ENCODE results near the gene TMEM219.
A peak's percentile ranks its signal among the peaks of the same experiment; 100 is the strongest.

TMEM219 gene

DNA sequence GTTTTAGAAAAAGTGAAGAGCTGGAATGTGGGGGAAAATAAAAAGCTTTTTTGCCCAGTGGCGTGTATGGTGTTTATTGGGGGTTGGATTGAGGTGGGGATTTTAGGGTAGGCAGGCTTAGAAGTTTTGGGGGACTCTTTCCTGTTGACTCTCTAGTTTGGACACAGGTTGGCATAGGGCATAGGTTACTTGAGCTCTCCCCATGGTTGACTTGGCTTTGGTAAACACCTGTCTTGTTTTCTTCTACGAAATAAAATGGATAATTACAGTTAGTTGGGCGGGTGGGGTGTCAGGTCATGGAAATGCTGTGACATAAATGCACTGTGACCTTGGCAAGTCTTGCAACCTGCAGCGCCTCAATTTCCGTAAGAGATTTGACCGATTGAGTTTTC is 11.1 kb downstream of the TMEM219 start:
- Histone ChIP-seq H3K4me1 (ENCODE audit: control insufficient read depth, insufficient read depth, low read length) (0 out of 2 replicates have a peak, but pooled peaks cover 4% of the 10 kb centered on the region), H3K27me3 (ENCODE audit: control insufficient read depth, insufficient read depth, low read length) (no peaks in the 10 kb centered on the region; the same call in 1 of the 2 replicates), H3K9me3 (ENCODE audit: control insufficient read depth, insufficient read depth, low read length) (no peaks in the 10 kb centered on the region), H3K27ac (ENCODE audit: low read length) (no peak overlapping the region), H3K36me3 (ENCODE audit: control insufficient read depth, insufficient read depth, low read length) (peaks cover 5% of the 10 kb centered on the region; the same call in 1 of the 2 replicates), H3K4me3 (ENCODE audit: low read length) (no peak overlapping the region)
- whole genome bisulfite sequencing (ENCODE audit: insufficient coverage, insufficient read length) = no CpG with 5 or more reads among the region's 6 CpGs
- DNase-seq (ENCODE audit: low read depth, low spot score) = no peak

DNA sequence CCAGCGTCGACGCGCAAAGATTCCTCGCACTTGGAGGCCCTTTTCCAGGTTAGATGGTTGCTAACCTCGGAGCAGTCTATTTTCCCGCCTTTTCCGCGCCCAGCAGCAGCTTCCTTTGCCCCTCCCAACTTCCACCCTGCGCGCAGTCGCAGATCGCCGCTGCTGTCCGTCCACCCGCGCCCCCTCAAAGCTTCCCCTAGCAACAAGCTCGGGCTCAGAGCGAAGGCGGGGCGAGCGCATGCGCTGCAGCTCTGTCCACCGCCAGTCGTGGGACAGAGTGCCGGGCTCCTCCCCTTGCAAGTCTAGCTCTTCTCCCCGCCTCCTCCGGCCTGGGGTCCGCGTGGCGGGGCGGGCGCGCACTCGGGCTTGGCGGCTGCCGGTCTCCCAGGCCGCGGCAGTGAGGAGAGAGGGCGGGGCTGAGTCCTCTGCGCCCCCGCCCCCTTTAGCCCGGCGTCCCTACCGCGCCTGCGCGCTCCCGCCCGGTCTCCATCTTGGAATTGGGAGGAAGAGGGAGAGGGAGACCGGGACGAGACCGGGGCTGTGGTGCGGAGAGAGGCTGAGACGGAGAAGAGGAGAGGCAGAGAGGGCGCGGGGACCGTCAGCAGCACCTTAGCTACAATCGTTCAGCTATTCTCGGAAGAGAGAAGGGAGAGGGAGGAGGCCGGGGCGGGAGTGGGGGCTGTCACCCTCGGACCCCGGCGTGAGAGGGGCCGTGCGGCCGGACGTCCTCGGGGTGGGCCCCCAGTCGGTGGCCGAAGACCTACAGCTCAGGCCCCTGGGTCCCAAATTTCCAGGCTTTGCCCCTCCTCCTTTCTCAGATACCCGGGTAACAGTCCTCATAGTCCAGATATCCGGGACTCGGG is 11.7 kb downstream of the TMEM219 start, which contains the start of gene TAOK2:
Gene TAOK2 (plus strand): TSS at position 485 of the 863 bp plus-strand sequence. CDS start 3,905 bp downstream, outside the sequence.
- Histone ChIP-seq H3K27me3 (ENCODE audit: control insufficient read depth, insufficient read depth, low read length) (no peaks in the 10 kb centered on the region; the same call in 1 of the 2 replicates), H3K36me3 (ENCODE audit: control insufficient read depth, insufficient read depth, low read length) (peaks cover 8% of the 10 kb centered on the region; the same call in 1 of the 2 replicates), H3K4me3 (ENCODE audit: low read length) (peak within 1 kb of the TSS; percentile 78), H3K9me3 (ENCODE audit: control insufficient read depth, insufficient read depth, low read length) (no peaks in the 10 kb centered on the region), H3K27ac (ENCODE audit: low read length) (no peak within 1 kb of the TSS), H3K4me1 (ENCODE audit: control insufficient read depth, insufficient read depth, low read length) (0 out of 2 replicates have a peak, but pooled peaks cover 4% of the 10 kb centered on the region)
- DNase-seq (ENCODE audit: low read depth, low spot score) = peak; percentile 99
- WGBS (ENCODE audit: insufficient coverage, insufficient read length) = no CpG with 5 or more reads among the region's 75 CpGs

DNA sequence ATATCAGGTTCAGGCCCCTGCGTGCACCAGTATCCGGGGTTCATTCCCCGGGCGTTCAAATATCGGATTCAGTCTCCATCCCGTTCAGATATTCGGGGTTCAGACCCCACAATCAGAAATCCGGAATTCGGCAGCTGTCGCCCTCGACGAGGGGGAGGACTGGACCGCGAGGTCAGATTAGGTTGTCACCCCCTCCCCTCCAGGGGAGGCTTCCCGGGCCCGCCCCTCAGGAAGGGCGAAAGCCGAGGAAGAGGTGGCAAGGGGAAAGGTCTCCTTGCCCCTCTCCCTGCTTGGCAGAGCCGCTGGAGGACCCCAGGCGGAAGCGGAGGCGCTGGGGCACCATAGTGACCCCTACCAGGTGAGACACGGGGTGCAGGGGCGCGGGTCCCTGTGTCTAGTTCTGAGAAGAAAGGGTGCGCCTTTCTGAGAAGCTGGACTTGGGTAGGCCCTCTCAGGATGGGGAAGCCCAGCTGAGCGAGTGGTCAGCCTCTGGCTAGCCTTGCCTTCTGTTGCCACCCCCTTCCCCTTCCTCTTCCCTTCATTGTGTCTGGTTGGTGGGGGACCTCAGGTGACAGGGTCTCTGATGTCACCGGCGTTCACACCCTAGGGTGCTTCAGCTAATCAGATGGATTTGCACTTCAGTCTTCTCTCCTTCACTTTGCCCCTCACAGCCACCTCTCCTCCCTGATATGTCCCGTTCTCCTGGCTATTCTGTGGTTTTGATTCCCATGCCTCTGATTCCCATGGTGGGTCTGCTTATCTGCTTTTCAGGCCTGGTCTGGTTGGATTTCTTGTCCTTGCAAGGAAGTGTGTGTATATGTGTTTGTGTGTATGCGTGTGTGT is 12.6 kb downstream of the TMEM219 start:
- H3K4me3 ChIP-seq (ENCODE audit: low read length) = peak overlapping the region; percentile 78; the same call in 1 of the 2 replicates
- no peaks in the 10 kb centered on the region for H3K9me3 ChIP-seq (ENCODE audit: control insufficient read depth, insufficient read depth, low read length)
- no peaks in the 10 kb centered on the region; the same call in 1 of the 2 replicates for H3K27me3 ChIP-seq (ENCODE audit: control insufficient read depth, insufficient read depth, low read length)
- H3K27ac ChIP-seq (ENCODE audit: low read length) = no peak overlapping the region
- no peak for DNase-seq (ENCODE audit: low read depth, low spot score)
- peaks cover 14% of the 10 kb centered on the region; the same call in 1 of the 2 replicates for H3K36me3 ChIP-seq (ENCODE audit: control insufficient read depth, insufficient read depth, low read length)
- 0 out of 2 replicates have a peak, but pooled peaks cover 4% of the 10 kb centered on the region for H3K4me1 ChIP-seq (ENCODE audit: control insufficient read depth, insufficient read depth, low read length)
- WGBS (ENCODE audit: insufficient coverage, insufficient read length) = no CpG with 5 or more reads among the region's 31 CpGs

DNA sequence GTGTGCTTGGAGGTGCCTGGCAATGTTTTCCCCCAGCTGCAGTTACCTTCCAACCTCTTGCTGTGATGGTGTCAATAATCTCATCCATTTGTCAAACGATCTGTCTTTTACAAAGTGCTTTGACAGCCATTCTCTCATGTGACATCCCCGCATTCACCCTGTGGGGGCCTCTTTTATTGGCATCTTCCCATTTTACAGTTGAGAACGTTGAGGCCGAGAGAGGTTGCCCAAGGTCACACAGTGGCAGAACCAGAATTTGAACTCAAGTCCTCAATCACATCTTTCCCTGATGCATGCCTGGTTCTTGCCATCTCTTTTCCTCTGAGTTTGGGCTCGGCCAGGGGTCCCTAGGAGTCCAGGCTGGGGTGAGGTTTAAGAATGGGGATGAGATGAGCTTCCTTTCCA is 13.3 kb downstream of the TMEM219 start:
- Histone ChIP-seq H3K27me3 (ENCODE audit: control insufficient read depth, insufficient read depth, low read length) (no peaks in the 10 kb centered on the region; the same call in 1 of the 2 replicates), H3K36me3 (ENCODE audit: control insufficient read depth, insufficient read depth, low read length) (peaks cover 14% of the 10 kb centered on the region; the same call in 1 of the 2 replicates), H3K27ac (ENCODE audit: low read length) (no peak overlapping the region), H3K4me1 (ENCODE audit: control insufficient read depth, insufficient read depth, low read length) (0 out of 2 replicates have a peak, but pooled peaks cover 4% of the 10 kb centered on the region), H3K4me3 (ENCODE audit: low read length) (no peak overlapping the region; the same call in 1 of the 2 replicates), H3K9me3 (ENCODE audit: control insufficient read depth, insufficient read depth, low read length) (no peaks in the 10 kb centered on the region)
- DNase-seq (ENCODE audit: low read depth, low spot score) = no peak
- no CpG with 5 or more reads among the region's 5 CpGs for WGBS (ENCODE audit: insufficient coverage, insufficient read length)

DNA sequence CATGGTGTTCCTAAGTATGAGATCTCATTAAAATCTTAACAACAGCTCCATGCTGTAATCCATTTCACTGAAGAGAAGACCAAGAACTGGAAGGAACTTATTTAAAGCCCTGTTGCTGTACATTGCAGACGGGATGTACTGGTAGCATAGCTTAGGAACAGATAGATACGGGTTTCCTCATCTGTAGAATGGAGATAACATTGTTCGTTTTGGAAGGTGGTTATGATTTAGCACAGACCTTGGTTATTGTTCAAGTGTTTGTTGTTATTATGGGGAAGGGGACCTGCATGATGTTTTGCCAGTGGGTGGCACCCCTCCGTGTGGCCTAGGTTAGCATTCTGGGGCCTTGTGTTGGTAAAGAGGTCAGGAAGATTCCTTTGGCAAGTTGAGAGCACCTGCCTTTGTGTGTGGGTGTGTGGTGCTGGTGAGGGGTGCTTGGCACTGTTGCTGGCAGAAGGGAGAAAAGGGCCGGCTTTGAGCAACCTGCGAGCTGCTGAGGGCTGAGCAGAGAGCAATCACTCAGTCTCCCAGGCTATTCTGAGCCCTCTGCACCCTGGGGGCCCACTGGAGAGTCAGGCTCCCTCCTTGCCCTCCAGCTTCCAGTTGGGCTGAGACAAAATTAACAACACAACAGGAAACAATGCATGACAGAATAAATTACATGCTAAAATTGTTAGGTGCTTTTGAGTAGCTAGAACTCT is 14.1 kb downstream of the TMEM219 start:
- no peak for DNase-seq (ENCODE audit: low read depth, low spot score)
- 0 out of 2 replicates have a peak, but pooled peaks cover 4% of the 10 kb centered on the region for H3K4me1 ChIP-seq (ENCODE audit: control insufficient read depth, insufficient read depth, low read length)
- no peaks in the 10 kb centered on the region for H3K9me3 ChIP-seq (ENCODE audit: control insufficient read depth, insufficient read depth, low read length)
- WGBS (ENCODE audit: insufficient coverage, insufficient read length) = no CpG with 5 or more reads among the region's 6 CpGs
- H3K27me3 ChIP-seq (ENCODE audit: control insufficient read depth, insufficient read depth, low read length) = no peaks in the 10 kb centered on the region; the same call in 1 of the 2 replicates
- peaks cover 14% of the 10 kb centered on the region; the same call in 1 of the 2 replicates for H3K36me3 ChIP-seq (ENCODE audit: control insufficient read depth, insufficient read depth, low read length)
- H3K27ac ChIP-seq (ENCODE audit: low read length) = no peak overlapping the region
- H3K4me3 ChIP-seq (ENCODE audit: low read length) = no peak overlapping the region

DNA sequence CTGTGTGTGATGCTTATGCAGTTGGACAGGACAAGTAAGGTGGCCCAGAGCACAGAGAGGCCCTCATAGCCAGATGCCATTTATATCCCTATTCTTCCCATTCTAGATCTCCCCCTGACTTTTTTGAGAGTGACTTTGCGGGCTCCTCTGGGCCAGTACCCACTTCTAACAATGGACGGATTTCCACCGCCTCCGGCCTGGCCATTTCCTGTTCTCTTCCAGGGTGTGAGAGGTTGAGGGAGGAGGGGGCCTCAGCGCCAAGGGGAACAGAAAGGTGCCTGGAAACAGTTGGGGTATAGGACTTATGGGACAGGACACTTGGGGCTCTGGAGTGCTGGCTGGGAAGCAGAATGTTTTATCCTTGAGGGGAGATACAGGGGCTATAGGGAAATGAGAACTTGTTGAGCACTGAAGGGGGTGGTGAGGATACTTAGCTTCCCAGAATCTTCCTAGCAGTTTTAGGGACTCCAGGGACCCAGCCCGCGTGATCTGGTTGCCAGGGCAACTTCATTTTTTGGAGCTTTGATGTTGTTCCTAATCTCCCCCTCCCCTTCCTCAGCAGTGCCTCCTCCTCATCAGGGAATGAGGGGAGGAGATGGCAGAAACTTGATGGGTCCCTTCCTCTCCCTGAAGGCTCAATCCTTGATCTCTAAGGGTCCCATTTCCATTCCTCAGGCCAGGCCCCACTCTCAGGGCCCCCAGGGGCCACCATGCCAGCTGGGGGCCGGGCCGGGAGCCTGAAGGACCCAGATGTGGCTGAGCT is 15.4 kb downstream of the TMEM219 start:
- no CpG with 5 or more reads among the region's 9 CpGs for WGBS (ENCODE audit: insufficient coverage, insufficient read length)
- Histone ChIP-seq H3K4me3 (ENCODE audit: low read length) (no peak overlapping the region), H3K36me3 (ENCODE audit: control insufficient read depth, insufficient read depth, low read length) (peaks cover 20% of the 10 kb centered on the region; the same call in 1 of the 2 replicates), H3K9me3 (ENCODE audit: control insufficient read depth, insufficient read depth, low read length) (no peaks in the 10 kb centered on the region), H3K27me3 (ENCODE audit: control insufficient read depth, insufficient read depth, low read length) (no peaks in the 10 kb centered on the region; the same call in 1 of the 2 replicates), H3K4me1 (ENCODE audit: control insufficient read depth, insufficient read depth, low read length) (0 out of 2 replicates have a peak, but pooled peaks cover 4% of the 10 kb centered on the region), H3K27ac (ENCODE audit: low read length) (no peak overlapping the region)
- no peak for DNase-seq (ENCODE audit: low read depth, low spot score)

DNA sequence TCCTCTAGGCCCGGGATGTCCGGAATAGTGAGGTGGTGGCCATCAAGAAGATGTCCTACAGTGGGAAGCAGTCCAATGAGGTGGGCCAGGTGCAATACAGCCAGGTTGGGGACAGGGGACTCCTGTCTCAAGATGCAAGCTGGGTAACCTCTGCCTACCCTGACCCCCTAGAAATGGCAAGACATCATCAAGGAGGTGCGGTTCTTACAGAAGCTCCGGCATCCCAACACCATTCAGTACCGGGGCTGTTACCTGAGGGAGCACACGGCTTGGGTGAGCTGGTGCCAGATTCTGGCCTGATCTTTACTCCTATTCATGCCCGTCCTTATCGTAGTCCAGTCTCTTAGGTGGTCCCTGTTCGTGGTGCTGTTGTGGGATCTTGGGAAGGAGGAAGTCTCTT is 16.2 kb downstream of the TMEM219 start:
- Histone ChIP-seq H3K36me3 (ENCODE audit: control insufficient read depth, insufficient read depth, low read length) (peaks cover 25% of the 10 kb centered on the region; the same call in 1 of the 2 replicates), H3K4me3 (ENCODE audit: low read length) (no peak overlapping the region), H3K27me3 (ENCODE audit: control insufficient read depth, insufficient read depth, low read length) (no peaks in the 10 kb centered on the region), H3K4me1 (ENCODE audit: control insufficient read depth, insufficient read depth, low read length) (0 out of 2 replicates have a peak, but pooled peaks cover 4% of the 10 kb centered on the region), H3K27ac (ENCODE audit: low read length) (no peak overlapping the region), H3K9me3 (ENCODE audit: control insufficient read depth, insufficient read depth, low read length) (no peaks in the 10 kb centered on the region)
- no CpG with 5 or more reads among the region's 9 CpGs for WGBS (ENCODE audit: insufficient coverage, insufficient read length)
- no peak for DNase-seq (ENCODE audit: low read depth, low spot score)

DNA sequence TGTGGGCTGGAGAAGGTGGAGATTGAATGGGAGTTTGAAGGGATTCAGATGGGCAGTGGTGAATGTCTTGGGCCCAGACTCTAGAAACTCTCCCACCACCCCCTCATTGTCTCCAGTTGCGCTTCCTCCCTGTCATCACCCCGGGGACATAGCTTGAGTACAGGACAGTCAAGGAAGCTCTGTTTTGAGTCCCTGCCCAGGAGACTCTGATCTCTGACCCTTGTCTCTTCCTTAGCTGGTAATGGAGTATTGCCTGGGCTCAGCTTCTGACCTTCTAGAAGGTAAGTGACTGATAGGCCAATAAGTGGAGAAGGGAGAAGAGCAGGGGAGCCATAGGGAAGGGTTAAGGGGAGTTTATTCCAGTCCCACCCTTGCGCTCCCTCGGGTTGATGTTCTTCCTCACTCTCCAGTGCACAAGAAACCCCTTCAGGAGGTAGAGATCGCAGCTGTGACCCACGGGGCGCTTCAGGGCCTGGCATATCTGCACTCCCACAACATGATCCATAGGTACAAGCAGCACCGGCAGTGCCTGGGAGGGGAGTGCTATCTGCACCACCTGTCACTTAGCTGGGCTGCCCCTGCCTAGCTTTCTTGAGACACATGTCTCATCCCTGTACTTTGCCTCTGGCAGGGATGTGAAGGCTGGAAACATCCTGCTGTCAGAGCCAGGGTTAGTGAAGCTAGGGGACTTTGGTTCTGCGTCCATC is 16.8 kb downstream of the TMEM219 start:
- Histone ChIP-seq H3K27me3 (ENCODE audit: control insufficient read depth, insufficient read depth, low read length) (no peaks in the 10 kb centered on the region), H3K4me1 (ENCODE audit: control insufficient read depth, insufficient read depth, low read length) (0 out of 2 replicates have a peak, but pooled peaks cover 4% of the 10 kb centered on the region), H3K27ac (ENCODE audit: low read length) (no peak overlapping the region), H3K9me3 (ENCODE audit: control insufficient read depth, insufficient read depth, low read length) (no peaks in the 10 kb centered on the region), H3K4me3 (ENCODE audit: low read length) (no peak overlapping the region), H3K36me3 (ENCODE audit: control insufficient read depth, insufficient read depth, low read length) (peaks cover 29% of the 10 kb centered on the region)
- no CpG with 5 or more reads among the region's 9 CpGs for WGBS (ENCODE audit: insufficient coverage, insufficient read length)
- DNase-seq (ENCODE audit: low read depth, low spot score) = no peak
